Activated T-helper 2 cell treated with anti-CD3 and anti-CD28 coated beads, Interferon-gamma antibody, Interleukin-2, Interleukin-4, amounts not matched to agents 10 μg/mL and 5 μg/mL and 100 μg/mL, durations not matched to agents 14 hours and 24 hours and 36 hours (primary cell): ENCODE results near the gene PHF24. TPM values are rescaled to one million over a fixed set of nuclear protein-coding genes. Genes with fewer than 3 reads are reported as not detected.

Source experiments
- DNase-seq: peaks from one replicate; pipeline ENCODE4 v3.0.0; 2021; ENCODE audit warnings: low spot score
- H3K27ac Mint-ChIP-seq: one replicate; pipeline ENCODE4 v1.8.0; 2021; ENCODE audit warnings: mixed read lengths
- H3K27me3 Mint-ChIP-seq: one replicate; pipeline ENCODE4 v1.8.0; 2021; ENCODE audit warnings: low read depth, mixed read lengths
- H3K36me3 Mint-ChIP-seq: one replicate; pipeline ENCODE4 v1.8.0; 2021; ENCODE audit warnings: low read depth, mixed read lengths
- H3K4me1 Mint-ChIP-seq: one replicate; pipeline ENCODE4 v1.8.0; 2021; ENCODE audit warnings: low read depth, mixed read lengths
- H3K4me3 Mint-ChIP-seq: one replicate; pipeline ENCODE4 v1.8.0; 2021; ENCODE audit warnings: low read depth, mild to moderate bottlenecking, moderate library complexity, mixed read lengths
- H3K9me3 Mint-ChIP-seq: one replicate; pipeline ENCODE4 v1.8.0; 2021; ENCODE audit warnings: mixed read lengths
- intact Hi-C: fragments of 100-400 bp; cut with micrococcal nuclease; formaldehyde crosslinking; loops from one replicate; pipeline ENCODE4 v1.15.1; 2023
- total RNA-seq: library from RNA; stranded (reverse); gene quantifications from 2 replicates; pipeline ENCODE4 v1.2.3, GENCODE V29; 2022

The PHF24 gene
- total RNA-seq, 1 donor from 2014 or later: not detected

GRCh38 chr9:34987160-34987901 is 29.2 kb downstream of the PHF24 start:
- Mint-ChIP-seq H3K27me3 (no peaks in the 10 kb centered on the region), H3K4me1 (peaks cover 65% of the 10 kb centered on the region), H3K4me3 (peak overlapping the region; percentile 47), H3K36me3 (no peaks in the 10 kb centered on the region), H3K27ac (peak overlapping the region; percentile 53), H3K9me3 (no peaks in the 10 kb centered on the region)
- no peak for DNase-seq
- intact Hi-C loops: loop anchor here (2.0 to 5.0 kb wide), 3 partner anchors 85 to 530 kb away; partner anchors contain the start of genes DNAI1, FAM219A and VCP

- H3K36me3 Mint-ChIP-seq: peaks cover 6% of the 10 kb centered on the region
- DNase-seq: peak; percentile 46
- H3K27ac Mint-ChIP-seq: peak overlapping the region; percentile 87
- no peaks in the 10 kb centered on the region for H3K9me3 Mint-ChIP-seq
- intact Hi-C loops: loop anchor here (2.0 to 5.0 kb wide), 4 partner anchors 14 to 531 kb away; partner anchors contain the start of genes DNAI1, FAM219A and PIGO
- no peaks in the 10 kb centered on the region for H3K27me3 Mint-ChIP-seq
- H3K4me3 Mint-ChIP-seq: peak overlapping the region; percentile 92
- H3K4me1 Mint-ChIP-seq: peaks cover 63% of the 10 kb centered on the region
Observed at GRCh38 chr9:34988218-34989002, 30.3 kb downstream of the PHF24 start.

GRCh38 chr9:34989003-34989945 is 31.2 kb downstream of the PHF24 start, which contains the start of gene DNAJB5:
Gene DNAJB5 (plus strand): TSS chr9:34989745. CDS start chr9:34990631, 886 bp downstream.
- H3K9me3 Mint-ChIP-seq: no peaks in the 10 kb centered on the region
- H3K36me3 Mint-ChIP-seq: peaks cover 6% of the 10 kb centered on the region
- peak within 1 kb of the TSS; percentile 92 for H3K4me3 Mint-ChIP-seq
- DNase-seq: peak; percentile 98
- intact Hi-C loops: loop anchor here (2.0 to 5.0 kb wide), 4 partner anchors 14 to 532 kb away; partner anchors contain the start of genes DNAI1, FAM219A and PIGO
- H3K27me3 Mint-ChIP-seq: no peaks in the 10 kb centered on the region
- peaks cover 62% of the 10 kb centered on the region for H3K4me1 Mint-ChIP-seq
- peak within 1 kb of the TSS; percentile 87 for H3K27ac Mint-ChIP-seq

GRCh38 chr9:34989946-34990635 is 32.0 kb downstream of the PHF24 start:
- peak; percentile 26 for DNase-seq
- intact Hi-C loops: loop anchor here (2.0 to 5.0 kb wide), 4 partner anchors 13 to 533 kb away; partner anchors contain the start of genes DNAI1, FAM219A and PIGO
- Mint-ChIP-seq H3K36me3 (peaks cover 6% of the 10 kb centered on the region), H3K27ac (peak overlapping the region; percentile 20), H3K4me1 (peaks cover 59% of the 10 kb centered on the region), H3K27me3 (no peaks in the 10 kb centered on the region), H3K4me3 (peak overlapping the region; percentile 70), H3K9me3 (no peaks in the 10 kb centered on the region)

GRCh38 chr9:34990908-34991606 is 33.0 kb downstream of the PHF24 start:
- H3K4me3 Mint-ChIP-seq: peak overlapping the region; percentile 70
- H3K36me3 Mint-ChIP-seq: peaks cover 6% of the 10 kb centered on the region
- H3K27me3 Mint-ChIP-seq: no peaks in the 10 kb centered on the region
- H3K9me3 Mint-ChIP-seq: no peaks in the 10 kb centered on the region
- H3K27ac Mint-ChIP-seq: peak overlapping the region; percentile 31
- DNase-seq: no peak
- peaks cover 57% of the 10 kb centered on the region for H3K4me1 Mint-ChIP-seq
- intact Hi-C loops: no loop called here

- intact Hi-C loops: no loop called here
- H3K4me3 Mint-ChIP-seq: peak overlapping the region; percentile 39
- H3K27ac Mint-ChIP-seq: peak overlapping the region; percentile 86
- H3K4me1 Mint-ChIP-seq: peaks cover 51% of the 10 kb centered on the region
- H3K36me3 Mint-ChIP-seq: peaks cover 7% of the 10 kb centered on the region
- no peaks in the 10 kb centered on the region for H3K9me3 Mint-ChIP-seq
- DNase-seq: no peak
- no peaks in the 10 kb centered on the region for H3K27me3 Mint-ChIP-seq
Observed at GRCh38 chr9:34991607-34992375, 33.7 kb downstream of the PHF24 start.

- H3K4me3 Mint-ChIP-seq: peak overlapping the region; percentile 39
- intact Hi-C loops: no loop called here
Observed at GRCh38 chr9:34992376-34992951, 34.4 kb downstream of the PHF24 start.

GRCh38 chr9:34993502-34994259 is 35.6 kb downstream of the PHF24 start:
- DNase-seq: no peak
- no peaks in the 10 kb centered on the region for H3K27me3 Mint-ChIP-seq
- peaks cover 46% of the 10 kb centered on the region for H3K4me1 Mint-ChIP-seq
- no peak overlapping the region for H3K4me3 Mint-ChIP-seq
- no peaks in the 10 kb centered on the region for H3K9me3 Mint-ChIP-seq
- intact Hi-C loops: no loop called here
- H3K36me3 Mint-ChIP-seq: peaks cover 10% of the 10 kb centered on the region
- H3K27ac Mint-ChIP-seq: peak overlapping the region; percentile 86

More at GRCh38 chr9:34992376-34992951, 34.4 kb downstream of the PHF24 start:
- H3K27me3 Mint-ChIP-seq: no peaks in the 10 kb centered on the region
- peaks cover 10% of the 10 kb centered on the region for H3K36me3 Mint-ChIP-seq
- DNase-seq: no peak
- peak overlapping the region; percentile 86 for H3K27ac Mint-ChIP-seq
- no peaks in the 10 kb centered on the region for H3K9me3 Mint-ChIP-seq
- H3K4me1 Mint-ChIP-seq: peaks cover 45% of the 10 kb centered on the region

- intact Hi-C loops: no loop called here
- no peaks in the 10 kb centered on the region for H3K27me3 Mint-ChIP-seq
Observed at GRCh38 chr9:34994260-34994899, 36.3 kb downstream of the PHF24 start.

More at GRCh38 chr9:34994260-34994899, 36.3 kb downstream of the PHF24 start:
- Mint-ChIP-seq H3K9me3 (no peaks in the 10 kb centered on the region), H3K36me3 (peaks cover 10% of the 10 kb centered on the region), H3K4me1 (peaks cover 46% of the 10 kb centered on the region), H3K4me3 (no peak overlapping the region), H3K27ac (peak overlapping the region; percentile 72)
- no peak for DNase-seq
